Activated CD8-positive, alpha-beta memory T cell treated with anti-CD3 and anti-CD28 coated beads for 36 hours (primary cell): ENCODE measurements around the gene NCBP3. TPM values are rescaled to one million over a fixed set of nuclear protein-coding genes. Genes with fewer than 3 reads are reported as not detected.
"Not testable (repeated sequence)": the region's sequence is repeated elsewhere in the genome, so short reads cannot be mapped to it uniquely, and the experiment has no call there.

ENCODE experiments used
- CTCF ChIA-PET: fragments of 350-600 bp; sonication (Branson Sonifier 250); formaldehyde crosslinking; loops from one replicate; lab custom pipeline; 2021; ENCODE audit warnings: antibody characterized with exemption; lab: Charles Lee
- POLR2A ChIA-PET: fragments of 350-600 bp; sonication (Branson Sonifier 250); formaldehyde crosslinking; loops from one replicate; lab custom pipeline; 2021; ENCODE audit warnings: antibody characterized with exemption; lab: Charles Lee
- total RNA-seq, 2 experiments: library from RNA; stranded (reverse); gene quantifications; one replicate each; pipeline ENCODE4 v1.2.3, GENCODE V29; 2021

NCBP3 gene
- total RNA-seq, 2 experiments from 2014 or later = 43.8 to 45.4 TPM

- CTCF ChIA-PET = interaction anchor here (0.6 kb wide), 1 partner anchor 27 kb away, joined by 4 read pairs; no protein-coding TSS in a partner anchor
- POLR2A ChIA-PET = interaction anchor here (0.7 kb wide), 1 partner anchor 13 kb away, joined by 4 read pairs; no protein-coding TSS in a partner anchor
These were observed 57.8 kb downstream of the NCBP3 start for GRCh38 chr17:3788200-3788599.

DNA sequence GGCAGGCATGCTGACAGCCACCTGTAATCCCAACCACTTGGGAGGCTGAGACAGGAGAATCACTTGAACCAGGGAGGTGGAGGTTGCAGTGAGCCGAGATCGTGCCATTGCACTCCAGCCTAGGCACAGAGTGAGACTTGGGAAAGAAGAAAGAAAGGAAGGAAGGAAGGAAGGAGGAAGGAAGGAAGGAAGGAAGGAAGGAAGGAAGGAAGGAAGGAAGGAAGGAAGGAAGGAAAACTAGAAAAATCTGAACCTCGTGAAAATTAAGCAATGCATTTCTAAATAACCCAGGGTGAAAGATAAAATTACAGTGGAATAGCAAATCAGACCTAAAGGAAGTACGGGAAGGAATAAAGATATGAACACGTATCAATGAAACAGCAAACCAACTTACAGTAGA lies 60.7 kb downstream of the NCBP3 start:
- CTCF ChIA-PET = interaction anchor here (0.6 kb wide), 1 partner anchor 48 kb away, joined by 4 read pairs; no protein-coding TSS in a partner anchor
- POLR2A ChIA-PET = not testable (repeated sequence)

- CTCF ChIA-PET = interaction anchor here (1.1 to 1.3 kb wide), 2 partner anchors 23 to 45 kb away, joined by 3 read pairs; no protein-coding TSS in a partner anchor
- POLR2A ChIA-PET = no interaction called here
These were observed 63.3 kb downstream of the NCBP3 start for GRCh38 chr17:3782751-3783150.

GRCh38 chr17:3780986-3781385 lies 65.1 kb downstream of the NCBP3 start:
- POLR2A ChIA-PET = no interaction called here
- CTCF ChIA-PET = interaction anchor here (0.6 to 1.0 kb wide), 3 partner anchors 21 to 43 kb away, joined by 3 read pairs; no protein-coding TSS in a partner anchor

DNA sequence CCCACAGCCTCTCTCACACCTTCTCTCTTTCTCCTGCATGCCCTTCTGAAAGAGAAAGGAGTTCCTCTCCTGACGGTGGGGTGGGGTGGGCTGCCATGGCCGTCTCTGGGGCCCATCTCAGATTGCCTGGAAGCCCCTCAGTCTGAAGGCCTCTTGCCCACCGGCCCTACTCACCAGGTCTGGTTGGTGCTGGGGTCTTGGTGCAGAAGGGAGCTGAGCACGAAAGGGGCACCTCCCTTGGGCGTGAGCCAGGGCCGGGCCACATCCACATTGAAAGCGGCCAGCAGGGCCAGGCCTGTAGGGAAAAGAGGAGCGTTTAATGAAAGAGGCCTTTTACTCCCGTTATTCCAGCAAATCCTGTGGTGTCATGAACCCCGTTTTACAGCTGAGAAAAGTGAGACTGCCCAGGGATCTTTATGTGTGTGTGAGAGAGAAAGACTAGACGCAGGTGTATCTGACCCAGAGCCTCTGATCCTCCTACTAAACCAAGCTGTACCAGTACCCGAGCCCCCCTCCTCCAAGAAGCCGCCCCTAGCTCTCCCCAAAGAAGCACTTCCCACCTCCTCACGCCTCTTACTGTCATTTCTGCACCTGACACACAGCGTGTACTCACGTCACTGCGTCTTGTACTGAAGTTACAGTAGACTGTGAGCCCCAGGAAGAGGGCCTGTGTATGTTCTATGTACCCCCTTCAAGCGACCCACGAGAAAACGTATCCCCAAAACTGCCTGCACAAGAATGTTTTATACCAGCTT lies 68.5 kb downstream of the NCBP3 start:
- ChIA-PET CTCF (no interaction called here), POLR2A (no interaction called here)

GRCh38 chr17:3773966-3774365 lies 72.1 kb downstream of the NCBP3 start:
- POLR2A ChIA-PET = no interaction called here
- CTCF ChIA-PET = no interaction called here

GRCh38 chr17:3773511-3773910 lies 72.5 kb downstream of the NCBP3 start:
- POLR2A ChIA-PET = no interaction called here
- CTCF ChIA-PET = interaction anchor here (2.7 kb wide), 1 partner anchor 35 kb away, joined by 14 read pairs; no protein-coding TSS in a partner anchor

DNA sequence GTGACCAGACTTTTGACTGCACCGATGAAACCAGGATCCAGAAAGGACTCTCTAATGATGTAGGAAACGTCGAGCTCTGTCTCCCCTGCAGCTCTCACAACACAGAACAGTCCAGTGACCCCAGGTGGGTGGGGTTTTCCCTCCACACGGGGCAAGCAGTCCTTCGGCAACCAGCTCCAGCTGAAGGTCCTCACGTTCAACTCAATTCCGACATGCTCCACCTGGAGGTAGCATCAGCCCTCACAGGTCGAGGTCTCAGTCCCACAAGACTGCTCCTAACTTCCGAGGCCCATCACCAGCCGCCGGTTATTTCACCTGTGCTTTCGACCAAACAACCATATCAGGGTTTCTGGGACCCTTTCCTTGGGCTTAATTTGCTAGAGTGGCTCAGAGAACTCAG lies 73.3 kb downstream of the NCBP3 start:
- ChIA-PET CTCF (interaction anchor here (0.9 to 2.7 kb wide), 3 partner anchors 12 to 71 kb away, joined by 3 to 14 read pairs (median 6); no protein-coding TSS in a partner anchor), POLR2A (interaction anchor here (0.7 kb wide), 1 partner anchor 167 kb away, joined by 3 read pairs; no protein-coding TSS in a partner anchor)

GRCh38 chr17:3771140-3771539 lies 74.9 kb downstream of the NCBP3 start:
- CTCF ChIA-PET = interaction anchor here (0.7 to 2.7 kb wide), 5 partner anchors 21 to 56 kb away, joined by 3 to 14 read pairs (median 5); no protein-coding TSS in a partner anchor
- POLR2A ChIA-PET = interaction anchor here (0.6 kb wide), 1 partner anchor 31 kb away, joined by 10 read pairs; no protein-coding TSS in a partner anchor

- CTCF ChIA-PET = interaction anchor here (0.9 to 1.9 kb wide), 4 partner anchors 19 to 56 kb away, joined by 3 to 7 read pairs (median 5); no protein-coding TSS in a partner anchor
- POLR2A ChIA-PET = interaction anchor here (1.0 kb wide), 1 partner anchor 26 kb away, joined by 3 read pairs; no protein-coding TSS in a partner anchor
These were observed 75.6 kb downstream of the NCBP3 start for GRCh38 chr17:3770466-3770865.

DNA sequence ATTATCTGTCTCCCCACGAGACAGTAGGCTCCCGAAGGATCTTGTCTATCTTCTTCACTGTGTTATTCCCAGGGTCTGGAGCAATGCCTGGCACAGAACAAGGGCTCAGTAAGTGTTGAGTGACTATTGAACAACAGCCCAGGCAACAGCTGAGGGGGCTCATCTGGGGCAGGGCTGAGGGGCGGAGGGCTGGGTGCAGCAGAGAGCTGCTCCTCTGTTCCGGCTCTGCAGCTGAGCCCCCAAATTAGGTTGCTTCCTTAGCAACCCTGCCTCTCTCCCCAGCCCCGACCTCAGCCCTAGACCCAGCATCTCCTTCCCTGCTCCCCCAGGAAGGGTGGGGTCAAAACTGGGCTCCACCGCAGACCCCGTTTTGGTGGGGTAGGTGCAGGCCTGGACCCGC lies 77.3 kb downstream of the NCBP3 start:
- ChIA-PET CTCF (interaction anchor here (1.1 to 1.7 kb wide), 3 partner anchors 22 to 59 kb away, joined by 3 to 7 read pairs (median 3); no protein-coding TSS in a partner anchor), POLR2A (no interaction called here)

- ChIA-PET CTCF (no interaction called here), POLR2A (no interaction called here)
These were observed 77.7 kb downstream of the NCBP3 start for GRCh38 chr17:3768341-3768740.

- CTCF ChIA-PET = interaction anchor here (0.7 to 1.7 kb wide), 3 partner anchors 30 to 1718 kb away, joined by 3 to 5 read pairs (median 3); partner anchors contain the start of gene NCBP3
- POLR2A ChIA-PET = no interaction called here
These were observed 79.3 kb downstream of the NCBP3 start for GRCh38 chr17:3766779-3767178.

DNA sequence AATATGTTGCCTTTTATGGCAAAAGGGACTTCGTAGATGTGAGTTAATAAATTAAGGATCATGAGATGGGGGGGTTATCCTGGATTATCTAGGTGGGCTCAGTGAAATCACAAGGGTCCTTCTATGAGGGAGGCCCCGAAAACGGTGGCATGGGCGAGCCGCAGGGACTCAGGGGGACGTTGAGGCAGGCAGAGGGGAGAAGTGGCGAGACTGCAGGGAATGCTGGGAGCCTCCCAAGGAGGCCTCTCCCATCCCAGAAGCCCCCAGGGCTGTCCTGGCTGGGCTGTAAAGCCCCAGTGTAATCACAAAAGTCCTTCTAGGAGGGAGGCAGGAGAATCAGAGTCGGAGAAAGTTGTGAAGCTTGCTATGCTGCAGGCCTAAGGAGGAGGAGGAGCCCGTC lies 80.1 kb downstream of the NCBP3 start:
- CTCF ChIA-PET = interaction anchor here (1.0 to 1.7 kb wide), 3 partner anchors 30 to 80 kb away, joined by 3 to 14 read pairs (median 5); partner anchors contain the start of gene NCBP3
- POLR2A ChIA-PET = interaction anchor here (0.6 to 1.2 kb wide), 3 partner anchors 25 to 31 kb away, joined by 3 to 5 read pairs (median 3); no protein-coding TSS in a partner anchor

DNA sequence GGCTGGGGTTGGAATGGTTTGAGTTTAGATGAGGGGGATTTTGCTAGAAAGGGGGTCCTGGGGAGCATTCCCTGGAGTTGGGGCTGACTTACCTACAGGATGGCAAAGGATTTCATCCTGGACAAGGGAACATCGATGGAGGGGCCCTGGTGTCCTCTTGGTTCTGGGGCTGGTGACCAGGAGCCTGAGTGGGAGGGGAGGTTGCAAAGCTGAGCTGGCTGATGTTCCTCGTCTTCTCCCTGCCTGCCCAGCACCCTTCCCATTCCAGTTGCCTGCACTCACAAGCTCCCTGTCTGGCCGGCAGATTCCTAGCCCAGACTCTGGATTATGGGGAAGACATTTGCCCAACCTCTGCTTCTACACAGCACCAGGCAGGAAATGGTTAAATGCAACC lies 82.3 kb downstream of the NCBP3 start:
- POLR2A ChIA-PET = interaction anchor here (0.5 to 2.6 kb wide), 3 partner anchors 28 to 68 kb away, joined by 3 to 27 read pairs (median 3); no protein-coding TSS in a partner anchor
- CTCF ChIA-PET = interaction anchor here (1.4 to 2.7 kb wide), 3 partner anchors 23 to 32 kb away, joined by 4 to 15 read pairs (median 9); no protein-coding TSS in a partner anchor

DNA sequence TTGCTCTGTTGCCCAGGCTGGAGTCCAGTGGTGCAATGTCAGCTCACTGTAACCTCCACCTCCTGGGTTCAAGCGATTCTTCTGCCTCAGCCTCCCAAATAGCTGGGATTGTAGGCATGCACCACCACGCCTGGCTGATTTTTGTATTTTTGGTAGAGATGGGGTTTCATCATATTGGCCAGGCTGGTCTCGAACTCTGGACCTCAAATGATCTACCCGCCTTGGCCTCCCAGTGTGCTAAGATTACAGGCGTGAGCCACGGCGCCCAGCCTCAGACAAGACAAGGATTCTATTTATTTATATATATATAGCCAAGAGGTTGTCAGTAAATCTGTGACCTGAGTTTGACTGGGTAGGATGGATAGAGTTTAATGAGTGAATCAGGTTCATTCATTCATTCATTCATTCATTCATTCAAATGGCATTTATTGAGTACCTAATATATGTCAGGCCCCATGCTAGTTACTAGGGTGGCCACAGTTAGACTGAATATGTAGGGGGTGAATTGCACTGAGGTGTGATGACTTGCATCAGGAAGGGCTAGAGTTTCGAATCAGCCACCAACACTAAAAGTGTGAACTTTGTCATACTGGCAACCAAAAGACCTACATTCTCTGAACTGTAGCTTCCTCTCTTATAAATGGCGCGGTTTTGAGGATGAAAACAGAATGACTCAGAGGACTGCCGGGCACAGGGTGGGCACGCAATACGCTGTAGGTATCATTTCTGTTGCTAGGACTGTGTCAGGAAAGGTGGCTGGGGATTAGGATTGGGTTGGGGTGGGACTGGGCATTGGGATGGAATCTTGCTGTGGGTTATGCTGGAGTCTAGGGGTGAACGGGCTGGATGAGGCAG lies 82.9 kb downstream of the NCBP3 start:
- CTCF ChIA-PET = interaction anchor here (1.2 to 2.7 kb wide), 4 partner anchors 23 to 38 kb away, joined by 4 to 15 read pairs (median 8); partner anchors contain the start of gene ITGAE
- POLR2A ChIA-PET = interaction anchor here (0.5 to 2.6 kb wide), 3 partner anchors 28 to 69 kb away, joined by 3 to 27 read pairs (median 3); no protein-coding TSS in a partner anchor

GRCh38 chr17:3761918-3762380 lies 84.1 kb downstream of the NCBP3 start:
- CTCF ChIA-PET = interaction anchor here (0.5 to 2.7 kb wide), 5 partner anchors 21 to 174 kb away, joined by 3 to 15 read pairs (median 4); partner anchors contain the start of gene ITGAE
- POLR2A ChIA-PET = interaction anchor here (1.2 kb wide), 1 partner anchor 29 kb away, joined by 3 read pairs; no protein-coding TSS in a partner anchor
